Measurements from ENCODE around the gene NLK. TPM values are rescaled to one million over a fixed set of nuclear protein-coding genes. Genes with fewer than 3 reads are reported as not detected.

NLK gene
- polyA plus RNA-seq, 1 donor from 2014 or later = 81.7 TPM

DNA sequence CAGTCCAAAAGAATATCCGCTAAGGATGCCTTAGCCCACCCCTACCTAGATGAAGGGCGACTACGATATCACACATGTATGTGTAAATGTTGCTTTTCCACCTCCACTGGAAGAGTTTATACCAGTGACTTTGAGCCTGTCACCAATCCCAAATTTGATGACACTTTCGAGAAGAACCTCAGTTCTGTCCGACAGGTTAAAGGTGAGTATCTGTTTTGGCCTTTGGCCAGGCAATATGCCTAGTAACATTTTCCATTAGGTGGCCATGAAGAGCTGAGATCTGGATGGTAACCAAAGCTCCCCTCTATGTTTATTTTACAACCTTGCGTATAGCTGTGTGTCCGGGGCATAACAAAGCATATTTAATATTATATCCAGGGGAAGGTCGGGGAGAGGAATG is 148.5 kb downstream of the NLK start:
- Histone ChIP-seq H3K9ac (ENCODE audit: low read length) (no peak overlapping the region), H3K4me2 (ENCODE audit: low read length) (no peak overlapping the region), H3K27me3 (ENCODE audit: insufficient read depth, low read depth, low read length) (no peaks in the 10 kb centered on the region), H3K9me2 (ENCODE audit: insufficient read depth, low read length) (no peaks in the 10 kb centered on the region), H3K79me2 (replicated peaks; ENCODE audit: insufficient read depth, low read length) (no peaks in the 10 kb centered on the region), H3K36me3 (ENCODE audit: insufficient read depth, low read length) (no peaks in the 10 kb centered on the region), H3K27ac (ENCODE audit: low read length) (no peak overlapping the region), H3K4me3 (ENCODE audit: low read length) (no peak overlapping the region), H3F3A (ENCODE audit: insufficient read depth, low read length, poor library complexity, severe bottlenecking) (no peaks in the 10 kb centered on the region), H2AFZ (ENCODE audit: low read depth, low read length) (no peak overlapping the region), H4K20me1 (ENCODE audit: insufficient read depth) (no peaks in the 10 kb centered on the region), H3K9me3 (ENCODE audit: low read length) (no peaks in the 10 kb centered on the region)
- TF ChIP-seq EP300 (conservative IDR thresholded peaks at IDR 0.05; ENCODE audit: poor library complexity, severe bottlenecking) (no peak), RAD21 (conservative IDR thresholded peaks at IDR 0.05) (no peak), SMC3 (conservative IDR thresholded peaks at IDR 0.05; ENCODE audit: poor library complexity) (no peak), POLR2AphosphoS5 (IDR thresholded peaks at IDR 0.05) (no peak), TAF1 (IDR thresholded peaks at IDR 0.05; ENCODE audit: low read depth) (no peak), MXI1 (conservative IDR thresholded peaks at IDR 0.05; ENCODE audit: poor library complexity, severe bottlenecking) (no peak), EZH2 (IDR thresholded peaks at IDR 0.05; ENCODE audit: borderline replicate concordance, insufficient read depth, low read length, poor library complexity, severe bottlenecking) (no peak)
- TF ChIP-seq, protein P1, sequence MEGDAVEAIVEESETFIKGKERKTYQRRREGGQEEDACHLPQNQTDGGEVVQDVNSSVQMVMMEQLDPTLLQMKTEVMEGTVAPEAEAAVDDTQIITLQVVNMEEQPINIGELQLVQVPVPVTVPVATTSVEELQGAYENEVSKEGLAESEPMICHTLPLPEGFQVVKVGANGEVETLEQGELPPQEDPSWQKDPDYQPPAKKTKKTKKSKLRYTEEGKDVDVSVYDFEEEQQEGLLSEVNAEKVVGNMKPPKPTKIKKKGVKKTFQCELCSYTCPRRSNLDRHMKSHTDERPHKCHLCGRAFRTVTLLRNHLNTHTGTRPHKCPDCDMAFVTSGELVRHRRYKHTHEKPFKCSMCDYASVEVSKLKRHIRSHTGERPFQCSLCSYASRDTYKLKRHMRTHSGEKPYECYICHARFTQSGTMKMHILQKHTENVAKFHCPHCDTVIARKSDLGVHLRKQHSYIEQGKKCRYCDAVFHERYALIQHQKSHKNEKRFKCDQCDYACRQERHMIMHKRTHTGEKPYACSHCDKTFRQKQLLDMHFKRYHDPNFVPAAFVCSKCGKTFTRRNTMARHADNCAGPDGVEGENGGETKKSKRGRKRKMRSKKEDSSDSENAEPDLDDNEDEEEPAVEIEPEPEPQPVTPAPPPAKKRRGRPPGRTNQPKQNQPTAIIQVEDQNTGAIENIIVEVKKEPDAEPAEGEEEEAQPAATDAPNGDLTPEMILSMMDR (IDR thresholded peaks at IDR 0.05; ENCODE audit: poor library complexity, severe bottlenecking) = no peak
- TF ChIP-seq, protein P2, sequence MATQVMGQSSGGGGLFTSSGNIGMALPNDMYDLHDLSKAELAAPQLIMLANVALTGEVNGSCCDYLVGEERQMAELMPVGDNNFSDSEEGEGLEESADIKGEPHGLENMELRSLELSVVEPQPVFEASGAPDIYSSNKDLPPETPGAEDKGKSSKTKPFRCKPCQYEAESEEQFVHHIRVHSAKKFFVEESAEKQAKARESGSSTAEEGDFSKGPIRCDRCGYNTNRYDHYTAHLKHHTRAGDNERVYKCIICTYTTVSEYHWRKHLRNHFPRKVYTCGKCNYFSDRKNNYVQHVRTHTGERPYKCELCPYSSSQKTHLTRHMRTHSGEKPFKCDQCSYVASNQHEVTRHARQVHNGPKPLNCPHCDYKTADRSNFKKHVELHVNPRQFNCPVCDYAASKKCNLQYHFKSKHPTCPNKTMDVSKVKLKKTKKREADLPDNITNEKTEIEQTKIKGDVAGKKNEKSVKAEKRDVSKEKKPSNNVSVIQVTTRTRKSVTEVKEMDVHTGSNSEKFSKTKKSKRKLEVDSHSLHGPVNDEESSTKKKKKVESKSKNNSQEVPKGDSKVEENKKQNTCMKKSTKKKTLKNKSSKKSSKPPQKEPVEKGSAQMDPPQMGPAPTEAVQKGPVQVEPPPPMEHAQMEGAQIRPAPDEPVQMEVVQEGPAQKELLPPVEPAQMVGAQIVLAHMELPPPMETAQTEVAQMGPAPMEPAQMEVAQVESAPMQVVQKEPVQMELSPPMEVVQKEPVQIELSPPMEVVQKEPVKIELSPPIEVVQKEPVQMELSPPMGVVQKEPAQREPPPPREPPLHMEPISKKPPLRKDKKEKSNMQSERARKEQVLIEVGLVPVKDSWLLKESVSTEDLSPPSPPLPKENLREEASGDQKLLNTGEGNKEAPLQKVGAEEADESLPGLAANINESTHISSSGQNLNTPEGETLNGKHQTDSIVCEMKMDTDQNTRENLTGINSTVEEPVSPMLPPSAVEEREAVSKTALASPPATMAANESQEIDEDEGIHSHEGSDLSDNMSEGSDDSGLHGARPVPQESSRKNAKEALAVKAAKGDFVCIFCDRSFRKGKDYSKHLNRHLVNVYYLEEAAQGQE (IDR thresholded peaks at IDR 0.05; ENCODE audit: borderline replicate concordance) = no peak

DNA sequence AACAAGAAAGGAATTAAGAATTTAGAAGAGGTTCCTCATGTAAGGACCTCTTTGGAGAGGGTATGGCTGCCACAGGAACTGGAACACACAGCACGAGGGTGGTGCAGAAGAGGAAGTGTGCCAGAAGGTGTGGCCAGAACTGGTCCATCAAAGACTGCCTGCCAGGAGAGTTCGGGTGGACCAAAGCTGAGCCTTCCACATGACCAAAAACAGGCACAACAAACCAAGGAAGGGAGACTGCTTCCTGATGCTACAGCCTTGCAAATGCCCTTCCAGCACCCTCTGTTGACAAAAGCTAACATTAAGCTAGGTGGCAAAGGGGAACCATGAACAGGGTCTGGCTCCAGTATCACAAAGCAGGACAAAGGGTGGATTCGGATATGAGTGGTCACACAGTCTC is 150.8 kb downstream of the NLK start:
- Histone ChIP-seq H3K36me3 (ENCODE audit: insufficient read depth, low read length) (no peaks in the 10 kb centered on the region), H3K9me3 (ENCODE audit: low read length) (no peaks in the 10 kb centered on the region), H3K27me3 (ENCODE audit: insufficient read depth, low read depth, low read length) (no peaks in the 10 kb centered on the region), H3F3A (ENCODE audit: insufficient read depth, low read length, poor library complexity, severe bottlenecking) (no peaks in the 10 kb centered on the region), H3K4me3 (ENCODE audit: low read length) (no peak overlapping the region), H3K27ac (ENCODE audit: low read length) (no peak overlapping the region), H3K4me2 (ENCODE audit: low read length) (no peak overlapping the region), H3K9me2 (ENCODE audit: insufficient read depth, low read length) (no peaks in the 10 kb centered on the region), H3K9ac (ENCODE audit: low read length) (no peak overlapping the region), H2AFZ (ENCODE audit: low read depth, low read length) (no peak overlapping the region), H3K79me2 (replicated peaks; ENCODE audit: insufficient read depth, low read length) (no peaks in the 10 kb centered on the region), H4K20me1 (ENCODE audit: insufficient read depth) (no peaks in the 10 kb centered on the region)
- TF ChIP-seq, protein P2 (IDR thresholded peaks at IDR 0.05; ENCODE audit: borderline replicate concordance) = no peak
- TF ChIP-seq MXI1 (conservative IDR thresholded peaks at IDR 0.05; ENCODE audit: poor library complexity, severe bottlenecking) = no peak
- no peak for TF ChIP-seq EZH2 (IDR thresholded peaks at IDR 0.05; ENCODE audit: borderline replicate concordance, insufficient read depth, low read length, poor library complexity, severe bottlenecking)
- TF ChIP-seq RAD21 (conservative IDR thresholded peaks at IDR 0.05) = no peak
- TF ChIP-seq, protein P1 (IDR thresholded peaks at IDR 0.05; ENCODE audit: poor library complexity, severe bottlenecking) = no peak
- no peak for TF ChIP-seq POLR2AphosphoS5 (IDR thresholded peaks at IDR 0.05)
- no peak for TF ChIP-seq SMC3 (conservative IDR thresholded peaks at IDR 0.05; ENCODE audit: poor library complexity)
- TF ChIP-seq EP300 (conservative IDR thresholded peaks at IDR 0.05; ENCODE audit: poor library complexity, severe bottlenecking) = no peak
- no peak for TF ChIP-seq TAF1 (IDR thresholded peaks at IDR 0.05; ENCODE audit: low read depth)

Data from neural cell (in vitro differentiated cells).